ENCODE results near the gene ZFAND6.
A peak's percentile ranks its signal among the peaks of the same experiment; 100 is the strongest.

ZFAND6 gene

DNA sequence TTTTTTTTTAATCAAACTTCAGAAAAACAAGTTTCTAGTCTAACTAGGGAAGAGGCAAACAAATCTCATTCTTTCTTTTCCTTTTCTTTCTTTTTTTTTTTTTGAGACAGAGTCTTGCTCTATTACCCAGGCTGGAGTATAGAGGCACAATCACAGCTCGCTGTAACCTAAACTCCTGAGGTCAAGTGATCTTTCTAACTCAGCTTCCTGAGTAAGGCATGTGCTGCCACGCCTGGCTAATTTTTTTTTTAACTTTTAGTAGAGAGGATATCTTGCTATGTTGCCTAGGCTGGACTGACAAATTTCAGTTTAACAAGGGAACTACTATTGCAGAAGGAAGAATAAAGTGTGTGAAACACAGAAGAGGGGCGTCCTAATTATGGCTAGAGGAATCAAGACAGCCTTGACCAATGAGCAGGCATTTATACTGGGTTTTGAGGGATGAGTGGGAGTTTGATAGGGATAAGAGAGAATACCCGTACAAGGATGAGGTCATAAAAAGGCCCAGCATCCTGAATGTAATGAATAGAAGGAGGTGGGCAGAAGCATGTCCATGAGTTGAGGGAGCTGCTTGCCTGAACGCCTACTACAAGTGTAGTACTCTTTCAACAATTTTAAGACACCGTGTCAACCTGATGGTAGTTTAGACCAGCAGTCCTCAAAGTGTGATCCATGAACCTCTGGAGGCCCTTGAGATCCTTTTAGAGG lies 6.7 kb upstream of the ZFAND6 start:
- DNase-seq (ENCODE audit: low read depth): no peak

DNA sequence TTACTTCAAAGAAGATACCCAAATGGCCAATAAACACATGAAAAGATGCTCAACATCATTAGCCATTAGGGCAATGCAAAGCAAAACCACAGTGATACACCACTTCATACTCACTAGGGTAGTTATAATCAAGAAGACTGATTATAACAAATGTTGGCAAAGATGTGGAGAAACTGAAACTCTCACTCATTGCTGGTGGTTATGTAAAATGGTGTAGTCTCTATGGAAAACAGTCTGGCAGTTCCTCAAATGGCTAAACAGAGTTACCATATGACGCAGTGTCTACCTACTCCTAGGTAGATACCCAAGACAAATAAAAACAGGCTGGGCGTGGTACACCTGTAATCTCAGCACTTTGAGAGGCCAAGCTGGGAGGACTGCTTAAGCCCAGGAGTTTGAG lies 3.5 kb upstream of the ZFAND6 start:
- no peak for DNase-seq (ENCODE audit: low read depth)

DNA sequence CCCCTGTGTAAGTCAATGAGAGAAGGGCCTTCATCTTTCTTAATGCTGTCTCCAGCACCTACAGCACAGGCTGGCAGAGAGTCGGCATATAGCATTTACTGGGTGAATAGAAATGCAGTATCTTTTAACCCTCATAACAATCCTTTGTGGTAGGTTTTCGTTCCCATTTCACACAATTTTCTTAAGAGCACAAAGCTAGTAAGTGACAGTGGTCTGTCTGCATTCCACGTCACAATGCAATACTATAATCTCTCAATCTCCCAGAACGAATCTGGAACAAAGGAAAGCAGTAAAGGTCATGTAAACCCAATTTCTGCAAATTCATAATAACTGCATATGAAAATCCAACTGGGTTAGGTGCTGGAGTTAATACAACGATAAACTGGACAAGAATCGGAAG lies 1.4 kb upstream of the ZFAND6 start:
- DNase-seq (ENCODE audit: low read depth): no peak

- peak; percentile 44 for DNase-seq (ENCODE audit: low read depth)
These were observed 395 bp downstream of the ZFAND6 start for GRCh38 chr15:80059786-80060355.

- DNase-seq (ENCODE audit: low read depth): peak; percentile 2
These were observed 1.0 kb downstream of the ZFAND6 start for GRCh38 chr15:80060356-80061006.

- no peak for DNase-seq (ENCODE audit: low read depth)
These were observed 2.1 kb downstream of the ZFAND6 start for GRCh38 chr15:80061582-80061981.

GRCh38 chr15:80066912-80067311 lies 7.4 kb downstream of the ZFAND6 start:
- no peak for DNase-seq (ENCODE audit: low read depth)

DNA sequence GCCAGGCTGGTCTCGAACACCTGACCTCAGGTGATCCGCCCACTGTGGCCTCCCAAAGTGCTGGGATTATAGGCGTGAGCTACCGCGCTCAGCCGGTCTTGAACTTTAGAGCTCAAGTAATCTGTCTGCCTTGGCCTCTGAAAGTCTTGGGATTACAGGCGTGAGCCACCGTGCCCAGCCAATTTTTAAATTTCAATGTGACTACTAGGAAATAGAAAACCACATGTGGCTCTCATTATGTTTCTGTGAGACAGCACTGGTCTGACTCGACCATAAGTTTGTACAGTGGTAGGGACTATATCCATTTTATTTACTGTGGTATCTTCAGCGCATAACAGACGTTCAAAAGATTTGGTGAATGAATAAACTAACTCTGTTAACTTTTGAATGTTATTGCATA lies 9.1 kb downstream of the ZFAND6 start:
- DNase-seq (ENCODE audit: low read depth): no peak

DNA sequence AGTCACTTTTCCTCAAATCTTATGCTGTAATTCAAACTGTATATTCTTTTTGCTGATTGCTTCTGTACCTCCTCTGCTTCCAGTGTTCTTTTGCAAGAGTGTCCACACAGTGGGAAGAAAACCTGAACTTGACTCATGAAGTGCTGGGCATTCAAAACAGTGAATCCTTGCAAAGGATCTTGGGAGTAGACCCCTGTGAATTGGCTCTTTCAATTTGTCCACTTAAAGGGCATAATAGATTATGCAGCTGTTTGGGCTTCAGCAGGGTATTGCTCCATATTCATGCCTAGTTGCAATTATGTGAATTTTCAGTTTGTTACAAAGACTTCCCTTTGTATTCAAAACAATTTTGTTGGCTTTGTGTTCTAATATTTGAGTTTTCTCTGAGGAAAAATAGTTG lies 11.4 kb downstream of the ZFAND6 start:
- no peak for DNase-seq (ENCODE audit: low read depth)

- no peak for DNase-seq (ENCODE audit: low read depth)
These were observed 12.2 kb downstream of the ZFAND6 start for GRCh38 chr15:80071652-80072051.

- no peak for DNase-seq (ENCODE audit: low read depth)
These were observed 13.0 kb downstream of the ZFAND6 start for GRCh38 chr15:80072285-80072994.

- no peak for DNase-seq (ENCODE audit: low read depth)
These were observed 13.7 kb downstream of the ZFAND6 start for GRCh38 chr15:80073197-80073596.

- DNase-seq (ENCODE audit: low read depth): no peak
These were observed 17.1 kb downstream of the ZFAND6 start for GRCh38 chr15:80076321-80077318.

- DNase-seq (ENCODE audit: low read depth): no peak
These were observed 21.9 kb downstream of the ZFAND6 start for GRCh38 chr15:80081390-80081789.

GRCh38 chr15:80087104-80087503 lies 27.6 kb downstream of the ZFAND6 start:
- no peak for DNase-seq (ENCODE audit: low read depth)

GRCh38 chr15:80090041-80090440 lies 30.6 kb downstream of the ZFAND6 start:
- no peak for DNase-seq (ENCODE audit: low read depth)

DNA sequence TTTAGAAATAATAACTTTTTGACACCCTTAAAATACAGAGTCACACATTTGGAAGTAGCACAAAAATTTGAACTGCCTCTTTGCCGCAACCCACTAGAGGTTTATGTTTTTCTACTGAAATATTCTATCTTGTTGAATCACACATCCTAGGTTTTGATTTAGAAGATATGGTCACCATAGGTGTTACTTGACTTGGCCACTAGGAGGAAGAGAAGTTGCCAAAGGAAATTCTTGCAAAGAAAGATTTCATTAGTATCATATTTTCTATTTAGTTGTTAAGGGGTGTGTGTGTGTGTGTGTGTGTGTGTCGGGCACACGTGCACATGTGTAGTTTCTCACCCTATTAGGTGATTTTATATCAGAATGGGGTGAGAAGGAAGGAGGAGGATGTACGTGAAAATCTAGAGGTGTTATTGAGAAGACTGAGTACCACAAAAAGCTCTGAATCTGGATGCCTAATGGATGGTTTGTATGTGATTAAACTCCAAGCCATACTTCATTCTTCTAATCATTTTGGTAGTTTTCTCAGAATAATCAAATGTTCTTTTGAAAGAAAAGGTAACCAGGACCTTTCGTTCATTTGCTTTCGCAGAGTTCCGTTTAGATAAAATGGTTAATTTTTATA lies 31.5 kb downstream of the ZFAND6 start:
- DNase-seq (ENCODE audit: low read depth): no peak

- DNase-seq (ENCODE audit: low read depth): no peak
These were observed 34.5 kb downstream of the ZFAND6 start for GRCh38 chr15:80093854-80094418.

- no peak for DNase-seq (ENCODE audit: low read depth)
These were observed 36.0 kb downstream of the ZFAND6 start for GRCh38 chr15:80095511-80095910.

GRCh38 chr15:80095969-80096368 lies 36.5 kb downstream of the ZFAND6 start:
- DNase-seq (ENCODE audit: low read depth): no peak

DNA sequence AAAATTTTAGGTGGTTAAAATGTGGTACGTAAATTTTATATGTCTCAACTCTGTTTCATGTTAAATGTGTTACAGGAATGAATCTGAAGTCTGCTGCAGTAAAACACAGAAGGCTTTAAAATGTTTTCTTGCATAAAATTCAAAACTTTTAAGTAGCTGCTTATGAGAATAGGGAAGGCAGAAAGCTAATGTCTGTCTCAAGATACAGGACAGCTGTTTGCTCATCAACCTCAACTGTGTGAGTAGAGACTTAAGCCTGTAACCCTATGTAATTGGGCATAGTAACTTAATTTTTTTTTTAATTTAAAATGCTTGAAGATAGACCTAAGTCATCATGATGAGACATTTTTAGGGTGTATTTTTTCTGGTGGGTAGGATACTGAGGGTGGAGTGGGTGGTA lies 38.9 kb downstream of the ZFAND6 start:
- DNase-seq (ENCODE audit: low read depth): no peak
